K562 (cell line): ENCODE measurements around the gene TRIM13. TPM values are rescaled to one million over a fixed set of nuclear protein-coding genes. Genes with fewer than 3 reads are reported as not detected.

Experiments
- ATAC-seq: fragments of 200-7000 bp; cut with Tn5 transposase; 3 replicates; pipeline ENCODE4 v1.9.1; 2020; ENCODE audit warnings: moderate library complexity
- Bru-seq: library from RNA; stranded (reverse); fragments of 400-500 nt; gene quantifications from one replicate; lab custom pipeline; 2021; lab: Mats Ljungman, UMichigan
- BruChase-seq, 2 experiments: library from RNA; stranded (reverse); fragments of 400-500 nt; gene quantifications; one replicate each; lab custom pipeline; 2021; lab: Mats Ljungman, UMichigan
- BruUV-seq: library from RNA; stranded (reverse); fragments of 400-500 nt; replicated peaks from 2 replicates; lab custom pipeline; 2021; lab: Mats Ljungman, UMichigan
- CTCF ChIA-PET: fragments of 300-600 bp; formaldehyde crosslinking; extraction: SDS; loops from one replicate; lab custom pipeline; 2021; ENCODE audit warnings: low intra/inter-chr PET ratio; lab: Yijun Ruan, JAX
- POLR2A ChIA-PET: fragments of 300-600, 350-650 bp; sonication (Branson Sonifier 250); formaldehyde crosslinking; extraction: SDS; loops from one replicate; lab custom pipeline; 2021; ENCODE audit warnings: antibody characterized with exemption, inconsistent platforms; lab: Yijun Ruan, JAX
- DNase-seq, 4 experiments: peaks; one replicate each; pipeline versions ENCODE4 v3.0.0 to v3.0.0-alpha.2; 2011 to 2018; ENCODE audit warnings: low spot score in 3 of 4, mixed read lengths in 3 of 4; ENCODE audit errors: extremely low read depth in 1 of 4
- FAIRE-seq: peaks from 2 replicates; lab custom pipeline; 2011; peaks lifted over from hg19 to GRCh38; lab: Jason Lieb, UNC
- H2AFZ ChIP-seq: 2 replicates; pipeline ENCODE4 v1.6.0; 2011; ENCODE audit warnings: low read depth, low read length, control low read depth, inconsistent platforms
- H3K27ac ChIP-seq: fragments of 200-600 bp; 3 replicates; pipeline ENCODE4 v1.8.0; 2011; ENCODE audit warnings: low read depth, mild to moderate bottlenecking, control low read depth, inconsistent platforms, low read length, moderate library complexity, mixed read lengths; ENCODE audit errors: extremely low read depth
- H3K27me3 ChIP-seq, 2 experiments: fragments of 300-600 bp in 1 of 2; 2 replicates in 1 of 2; 3 replicates in 1 of 2; pipeline versions ENCODE4 v1.6.0 to v1.8.0; 2011; ENCODE audit warnings: inconsistent platforms in 2 of 2, low read length in 2 of 2, mild to moderate bottlenecking in 1 of 2, mixed read lengths in 1 of 2, moderate library complexity in 1 of 2; ENCODE audit not compliant: control insufficient read depth in 2 of 2, insufficient read depth in 2 of 2
- H3K36me3 ChIP-seq: fragments of 300-600 bp; 3 replicates; pipeline ENCODE4 v1.8.0; 2011; ENCODE audit warnings: mild to moderate bottlenecking, low read length, inconsistent platforms; ENCODE audit not compliant: control insufficient read depth, insufficient read depth
- H3K4me1 ChIP-seq, 2 experiments: fragments of 200-600 bp in 1 of 2; replicated peaks in 1 of 2; 2 replicates in 1 of 2; 3 replicates in 1 of 2; pipeline versions ENCODE4 v1.5.1 to v1.8.0; 2011; ENCODE audit warnings: inconsistent platforms in 2 of 2, low read length in 2 of 2, mild to moderate bottlenecking in 1 of 2, mixed read lengths in 1 of 2, moderate library complexity in 1 of 2; ENCODE audit not compliant: control insufficient read depth in 2 of 2, insufficient read depth in 2 of 2
- H3K4me2 ChIP-seq: 2 replicates; pipeline ENCODE4 v1.6.1; 2011; ENCODE audit warnings: low read length, control low read depth, inconsistent platforms, mixed read lengths; ENCODE audit not compliant: insufficient read depth
- H3K4me3 ChIP-seq: fragments of 200-600 bp; sonication (generic), shearing (Covaris generic); 2 replicates; pipeline ENCODE4 v1.5.1; 2016; ENCODE audit warnings: control low read depth, inconsistent platforms
- H3K79me2 ChIP-seq: fragments of 200-600 bp; 3 replicates; pipeline ENCODE4 v1.8.0; 2011; ENCODE audit warnings: low read length, inconsistent platforms; ENCODE audit not compliant: control insufficient read depth, insufficient read depth
- H3K9ac ChIP-seq, 2 experiments: 2 replicates each; pipeline versions ENCODE4 v1.6.0 to v1.6.1; 2011; ENCODE audit warnings: low read depth in 2 of 2, low read length in 2 of 2, control low read depth in 1 of 2, inconsistent platforms in 1 of 2, mild to moderate bottlenecking in 1 of 2, mixed read lengths in 1 of 2; ENCODE audit not compliant: insufficient read depth in 1 of 2
- H3K9me1 ChIP-seq: one replicate; pipeline ENCODE4 v1.6.0; 2011; ENCODE audit warnings: inconsistent platforms, mild to moderate bottlenecking, low read length, moderate library complexity; ENCODE audit not compliant: control insufficient read depth, insufficient read depth
- H3K9me3 ChIP-seq: replicated peaks from 2 replicates; pipeline ENCODE4 v1.5.1; 2011; ENCODE audit warnings: low read depth, low read length, inconsistent platforms; ENCODE audit not compliant: control insufficient read depth, insufficient read depth
- H4K20me1 ChIP-seq: replicated peaks from 2 replicates; pipeline ENCODE4 v1.6.1; 2011; ENCODE audit warnings: low read length, inconsistent platforms, mixed read lengths; ENCODE audit not compliant: control insufficient read depth, insufficient read depth
- FOXP1 ChIP-seq: sonication (generic); formaldehyde crosslinking; IDR thresholded peaks from 2 replicates; pipeline ENCODE4 v1.8.0; 2022; ENCODE audit warnings: mild to moderate bottlenecking, missing genetic modification reagents
- MYC ChIP-seq, 2 experiments: fragments of 250-450 bp in 1 of 2; sonication (Bioruptor Pico) in 1 of 2; IDR thresholded peaks; 2 replicates each; pipeline versions ENCODE4 v1.5.1 to v1.6.1; 2012 to 2021; ENCODE audit warnings: low read depth in 2 of 2, borderline replicate concordance in 1 of 2, improper control_type of control experiment in 1 of 2, low read length in 1 of 2, mild to moderate bottlenecking in 1 of 2, moderate library complexity in 1 of 2
- NFIC ChIP-seq: fragments of 450-650 bp; IDR thresholded peaks from 2 replicates; pipeline ENCODE4 v1.6.1; 2017; ENCODE audit warnings: mild to moderate bottlenecking, inconsistent platforms
- THRA ChIP-seq: fragments of 450-650 bp; IDR thresholded peaks from 2 replicates; pipeline ENCODE4 v1.6.1; 2017; ENCODE audit warnings: mild to moderate bottlenecking, moderate library complexity
- YY1 ChIP-seq, 3 experiments: IDR thresholded peaks; 2 replicates each; pipeline ENCODE4 v1.6.1; 2011; ENCODE audit warnings: low read length in 2 of 3, mild to moderate bottlenecking in 2 of 3, moderate library complexity in 2 of 3, borderline replicate concordance in 1 of 3, control low read depth in 1 of 3, low read depth in 1 of 3; ENCODE audit not compliant: insufficient read depth in 3 of 3, insufficient replicate concordance in 2 of 3, control insufficient read depth in 1 of 3, insufficient read length in 1 of 3; ENCODE audit errors: extremely low read depth in 1 of 3
- ZKSCAN8 ChIP-seq: fragments of 200-800 bp; sonication (Bioruptor generic); IDR thresholded peaks from 2 replicates; pipeline ENCODE4 v1.6.1; 2016; ENCODE audit warnings: missing genetic modification characterization, missing compliant biosample characterization
- ZNF444 ChIP-seq: fragments of 250-450 bp; sonication (Bioruptor Pico); IDR thresholded peaks from 2 replicates; pipeline ENCODE4 v1.4.0; 2020; ENCODE audit warnings: mild to moderate bottlenecking, moderate library complexity
- ZNF57 ChIP-seq: fragments of 450-650 bp; formaldehyde crosslinking; IDR thresholded peaks from 2 replicates; pipeline ENCODE4 v1.4.0; 2020; ENCODE audit warnings: mild to moderate bottlenecking, moderate library complexity
- WGBS: fragments of 100-300 bp; shearing (Covaris generic); methylation state at CpG from one replicate; pipeline ENCODE4 v1.1.6; 2016; ENCODE audit warnings: low coverage, mixed read lengths; ENCODE audit not compliant: insufficient coverage; ENCODE audit errors: missing lambda C conversion rate; 5-methylcytosine and 5-hydroxymethylcytosine counted together
- in situ Hi-C: fragments of 300-500 bp; cut with MboI; formaldehyde crosslinking; loops from 4 replicates; pipeline ENCODE4 v1.15.0; 2018; ENCODE audit warnings: inconsistent platforms, mixed read lengths
- intact Hi-C: fragments of 100-400 bp; cut with micrococcal nuclease; formaldehyde crosslinking; loops from 2 replicates; pipeline ENCODE4 v1.14.2; 2022
- long read RNA-seq, 3 experiments: library from polyadenylated mRNA in 2 of 3; library from RNA in 1 of 3; unstranded in 2 of 3; stranded (forward) in 1 of 3; transcript quantifications; one replicate each; pipeline ENCODE4 v2.0.0, GENCODE V29; 2019 to 2022
- polyA minus RNA-seq, 3 experiments: library from RNA; depleted of rRNA, polyadenylated mRNA; stranded (reverse); fragments of >200 nt; gene quantifications; 2 replicates each; pipeline ENCODE4 v1.2.3, GENCODE V29; 2011
- polyA plus RNA-seq, 8 experiments: library from polyadenylated mRNA; depleted of rRNA in 4 of 8; stranded (reverse) in 5 of 8; unstranded in 3 of 8; fragments of >200 nt; fragmentation: Nextera tagmentation in 2 of 8; fragmentation: Illumina TruSeq in 1 of 8; extraction: Ambion mirVana in 2 of 8; extraction: Trizol in 1 of 8; gene quantifications; 2 replicates each; pipeline versions ENCODE4 v1.2.1 to v1.2.3, GENCODE V29; 2011 to 2014; ENCODE audit warnings: inconsistent platforms in 1 of 8, missing spikeins in 1 of 8
- total RNA-seq, 7 experiments: library from RNA; depleted of rRNA in 6 of 7; stranded (reverse); fragments of >200 nt in 6 of 7; fragmentation: Illumina TruSeq in 2 of 7; extraction: Trizol in 2 of 7; gene quantifications; 2 replicates each; pipeline versions ENCODE4 v1.2.1 to v1.2.3, GENCODE V29; 2011 to 2021; ENCODE audit warnings: low replicate concordance in 1 of 7

TRIM13 gene
- total RNA-seq (2011; cell fraction: chromatin; rRNA removed; ENCODE audit: low replicate concordance) = 20.6 and 28.9 TPM in 2 replicates
- total RNA-seq (2011; cell fraction: nucleolus; rRNA removed) = 13.7 and 14.3 TPM in 2 replicates
- 17.2 and 18.9 TPM in 2 replicates for total RNA-seq (2011; cell fraction: nucleoplasm; rRNA removed)
- total RNA-seq (2014; rRNA removed) (12.0 and 12.1 TPM in 2 replicates), total RNA-seq (2014; rRNA removed; fragmentation: Illumina TruSeq; extraction: Trizol) (17.5 and 27.1 TPM in 2 replicates), total RNA-seq (2015; rRNA removed; fragmentation: Illumina TruSeq; extraction: Trizol) (16.3 and 16.7 TPM in 2 replicates), total RNA-seq (2021) (15.6 and 17.0 TPM in 2 replicates), polyA plus RNA-seq (2011; rRNA removed) (26.5 and 30.6 TPM in 2 replicates), polyA plus RNA-seq (2014; fragmentation: Illumina TruSeq; extraction: Trizol) (18.3 and 19.3 TPM in 2 replicates), polyA plus RNA-seq (2014; fragmentation: Nextera tagmentation; extraction: Ambion mirVana) (10 to 100 TPM; 19.9 to 24.8 TPM), polyA plus RNA-seq (2014; rRNA removed) (15.8 and 17.8 TPM in 2 replicates), polyA minus RNA-seq (2011; rRNA and poly(A)+ RNA removed) (22.3 and 24.0 TPM in 2 replicates), Bru-seq, nascent RNA (percentile 88 among the genes with signal in this experiment), BruChase-seq, experiment 1, labeled RNA remaining after a 2-hour chase (percentile 79 among the genes with signal in this experiment), BruChase-seq, experiment 2, labeled RNA remaining after a 6-hour chase (percentile 78 among the genes with signal in this experiment)
- polyA plus RNA-seq (2011; cell fraction: cytosol; rRNA removed) = 5.9 and 12.8 TPM in 2 replicates
- polyA plus RNA-seq (2011; cell fraction: nucleus; rRNA removed) = 14.2 and 18.3 TPM in 2 replicates
- 11.4 and 14.9 TPM in 2 replicates for polyA plus RNA-seq (2012)
- 6.1 and 7.3 TPM in 2 replicates for polyA minus RNA-seq (2011; cell fraction: cytosol; rRNA and poly(A)+ RNA removed)
- 2.8 and 5.6 TPM in 2 replicates for polyA minus RNA-seq (2011; cell fraction: nucleus; rRNA and poly(A)+ RNA removed)
- long read RNA-seq, experiment 1, full-length matches to known transcripts = 25 of 36 reads
- long read RNA-seq, experiment 1, partial matches to known transcripts = 6 of 36 reads
- long read RNA-seq, experiment 1, other reads (novel, unspliced or antisense) = 5 of 36 reads
- long read RNA-seq, experiment 2, transcript TRIM13-204 (3 exons, 2,607 nt) = minor isoform, 5 of 21 reads
- long read RNA-seq, experiment 2, transcript TRIM13-206 (3 exons, 1,489 nt) = major isoform, 9 of 21 reads
- long read RNA-seq, experiment 2, partial matches to known transcripts = 4 of 21 reads
- long read RNA-seq, experiment 2, other reads (novel, unspliced or antisense) = 3 of 21 reads
- long read RNA-seq, experiment 3, full-length matches to known transcripts = 12 of 13 reads
- long read RNA-seq, experiment 3, partial matches to known transcripts = 0 of 13 reads
- long read RNA-seq, experiment 3, other reads (novel, unspliced or antisense) = 1 of 13 reads

- Histone ChIP-seq H3K27ac (peak within 1 kb of the TSS; percentile 98), H3K79me2 (peaks cover 40% of the 10 kb centered on the region), H3K4me2 (peak within 1 kb of the TSS; percentile 75), H2AFZ (peak within 1 kb of the TSS; percentile 91), H3K36me3 (peaks cover 37% of the 10 kb centered on the region), H3K27me3 (no peaks in the 10 kb centered on the region), H3K9me3 (no peaks in the 10 kb centered on the region), H4K20me1 (no peaks in the 10 kb centered on the region), H3K9me1 (no peaks in the 10 kb centered on the region), H3K4me3 (peak within 1 kb of the TSS; percentile 87), H3K4me1 (peaks cover 5 to 7% of the 10 kb centered on the region in 2 experiments; a peak in 4 of 5 replicates), H3K9ac (peak within 1 kb of the TSS; percentile 95 to 96)
- intact Hi-C loops (loop anchor here (1.0 to 10.0 kb wide), 2 partner anchors 85 to 618 kb away; no protein-coding TSS in a partner anchor), in situ Hi-C loops (loop anchor here (25.0 kb wide), 1 partner anchor 415 kb away; no protein-coding TSS in a partner anchor)
- FAIRE-seq = peak; percentile 81
- ChIA-PET POLR2A (interaction anchor here (0.6 to 3.4 kb wide), 20 partner anchors 9 to 808 kb away, joined by 3 to 27 read pairs (median 3); partner anchors contain the start of genes EBPL, KCNRG and SPRYD7), CTCF (interaction anchor here (0.7 kb wide), 1 partner anchor 383 kb away, joined by 4 read pairs; no protein-coding TSS in a partner anchor)
- WGBS = under 1% methylated on average over 27 of the region's 56 CpGs
- ATAC-seq = peak; percentile 89
- peak in 2 of 4 experiments; percentile 56 to 90 for DNase-seq
- BruUV-seq = TSS peak; percentile 51
- TF ChIP-seq YY1 (IDR thresholded peaks at IDR 0.05; ENCODE audit: borderline replicate concordance in 1 of 3, control insufficient read depth in 1 of 3, extremely low read depth in 1 of 3, insufficient read depth in 3 of 3, insufficient read length in 1 of 3, insufficient replicate concordance in 2 of 3, low read depth in 1 of 3, low read length in 2 of 3) (peak; percentile 25 to 77 (median 29)), ZKSCAN8 (CRISPR knock-in tag) (no peak), NFIC (peak; percentile 12; the same call in 1 of the 2 replicates), FOXP1 (CRISPR knock-in tag) (peak; percentile 23; the same call in 1 of the 2 replicates), ZNF444 (0 out of 2 replicates have a peak, but pooled peaks have one; percentile 56), THRA (no peak), ZNF57 (no peak), MYC (IDR thresholded peaks at IDR 0.05; ENCODE audit: low read depth, low read length) (peak; percentile 11; the same call in 1 of the 2 replicates), MYC (CRISPR knock-in tag; IDR thresholded peaks at IDR 0.05; ENCODE audit: borderline replicate concordance, low read depth) (no peak)
Observed at GRCh38 chr13:49996951-49997895, at the start of gene TRIM13. TSS of gene TRIM13 (plus strand) at chr13:49997042. CDS start at chr13:50011941, 14,899 bp downstream.
